ENCODE results near the gene FDCSP. TPM values are rescaled to one million over a fixed set of nuclear protein-coding genes. Genes with fewer than 3 reads are reported as not detected.

FDCSP gene
- total RNA-seq, 3 donors from 2014 or later (not counting 1 experiment from before 2014, with no cell fraction given) = not detected

DNA sequence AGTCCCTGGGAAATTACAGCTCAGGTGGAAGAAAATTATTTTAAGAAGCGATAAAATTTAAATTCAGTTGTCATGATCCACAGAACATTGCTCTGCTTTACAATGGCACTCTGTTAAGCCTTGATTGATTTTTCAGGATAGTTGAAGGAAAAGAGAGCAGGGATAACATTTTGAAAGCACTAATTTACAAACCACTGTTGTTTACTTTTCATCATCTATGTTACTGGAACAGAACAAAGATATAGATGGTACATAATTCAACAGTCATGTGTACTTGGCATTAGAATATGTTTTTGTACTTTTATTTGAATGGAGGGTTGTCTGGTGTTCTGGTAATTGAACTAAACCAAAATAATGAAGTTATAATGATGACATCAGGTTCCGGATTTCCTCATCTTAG is 33.0 kb upstream of the FDCSP start:
- Histone ChIP-seq H3K4me3 (ENCODE audit: low read length) (no peak overlapping the region), H3K27ac (ENCODE audit: low read length) (no peak overlapping the region), H3K27me3 (ENCODE audit: control insufficient read depth, insufficient read depth, low read length) (no peaks in the 10 kb centered on the region), H3K4me1 (ENCODE audit: control insufficient read depth, insufficient read depth, low read length) (no peaks in the 10 kb centered on the region), H3K9me3 (ENCODE audit: control insufficient read depth, insufficient read depth, low read length) (no peaks in the 10 kb centered on the region), H3K36me3 (ENCODE audit: control insufficient read depth, insufficient read depth, low read length) (no peaks in the 10 kb centered on the region)
- no peak for ATAC-seq
- 89% methylated on average over 1 of the region's 2 CpGs for WGBS (ENCODE audit: insufficient coverage)
- no peaks in the 10 kb centered on the region for H3K27me3 Mint-ChIP-seq (ENCODE audit: low read depth in 2 of 2)
- H3K9me3 Mint-ChIP-seq = no peaks in the 10 kb centered on the region
- intact Hi-C loops (cut with micrococcal nuclease) = no loop called here
- no peaks in the 10 kb centered on the region for H3K4me1 Mint-ChIP-seq
- no peak overlapping the region for H3K27ac Mint-ChIP-seq
- TF ChIP-seq, protein P1, sequence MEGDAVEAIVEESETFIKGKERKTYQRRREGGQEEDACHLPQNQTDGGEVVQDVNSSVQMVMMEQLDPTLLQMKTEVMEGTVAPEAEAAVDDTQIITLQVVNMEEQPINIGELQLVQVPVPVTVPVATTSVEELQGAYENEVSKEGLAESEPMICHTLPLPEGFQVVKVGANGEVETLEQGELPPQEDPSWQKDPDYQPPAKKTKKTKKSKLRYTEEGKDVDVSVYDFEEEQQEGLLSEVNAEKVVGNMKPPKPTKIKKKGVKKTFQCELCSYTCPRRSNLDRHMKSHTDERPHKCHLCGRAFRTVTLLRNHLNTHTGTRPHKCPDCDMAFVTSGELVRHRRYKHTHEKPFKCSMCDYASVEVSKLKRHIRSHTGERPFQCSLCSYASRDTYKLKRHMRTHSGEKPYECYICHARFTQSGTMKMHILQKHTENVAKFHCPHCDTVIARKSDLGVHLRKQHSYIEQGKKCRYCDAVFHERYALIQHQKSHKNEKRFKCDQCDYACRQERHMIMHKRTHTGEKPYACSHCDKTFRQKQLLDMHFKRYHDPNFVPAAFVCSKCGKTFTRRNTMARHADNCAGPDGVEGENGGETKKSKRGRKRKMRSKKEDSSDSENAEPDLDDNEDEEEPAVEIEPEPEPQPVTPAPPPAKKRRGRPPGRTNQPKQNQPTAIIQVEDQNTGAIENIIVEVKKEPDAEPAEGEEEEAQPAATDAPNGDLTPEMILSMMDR (IDR thresholded peaks at IDR 0.05) = no peak
- no peaks in the 10 kb centered on the region for H3K36me3 Mint-ChIP-seq
- H3K4me3 Mint-ChIP-seq = no peak overlapping the region
- DNase-seq = no peak

DNA sequence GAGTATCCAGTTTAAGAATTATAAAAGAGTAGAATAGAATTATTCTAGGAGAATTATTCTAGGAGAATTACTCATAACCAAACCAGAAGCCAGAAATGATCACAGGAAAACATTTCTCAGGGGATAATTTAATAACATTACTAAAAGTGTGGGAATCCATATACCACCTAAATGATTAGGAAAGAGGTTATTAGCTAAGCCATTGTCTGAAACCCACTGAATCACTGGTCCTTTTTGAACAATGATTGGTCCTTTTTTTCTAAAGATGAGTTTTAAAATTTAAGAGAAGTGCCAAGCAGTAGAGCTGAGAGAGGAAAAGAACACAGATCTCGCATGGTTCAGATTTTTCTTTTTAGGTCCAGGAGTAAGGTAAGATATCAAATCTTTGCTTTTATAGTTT is 30.5 kb upstream of the FDCSP start, which contains the start of gene ODAM:
ODAM (plus strand) TSS at position 301 of the 400 bp plus-strand sequence. CDS start 819 bp downstream, outside the sequence.
- no peaks in the 10 kb centered on the region for H3K4me1 Mint-ChIP-seq
- H3K36me3 ChIP-seq (ENCODE audit: control insufficient read depth, insufficient read depth, low read length) = no peaks in the 10 kb centered on the region
- H3K27ac Mint-ChIP-seq = no peak within 1 kb of the TSS
- H3K4me3 ChIP-seq (ENCODE audit: low read length) = no peak within 1 kb of the TSS
- no peaks in the 10 kb centered on the region for H3K36me3 Mint-ChIP-seq
- no peaks in the 10 kb centered on the region for H3K9me3 Mint-ChIP-seq
- no peaks in the 10 kb centered on the region for H3K27me3 ChIP-seq (ENCODE audit: control insufficient read depth, insufficient read depth, low read length)
- H3K4me3 Mint-ChIP-seq = no peak within 1 kb of the TSS
- 73% methylated on average over 1 of the region's 1 CpG for WGBS (ENCODE audit: insufficient coverage)
- TF ChIP-seq, protein P1 (IDR thresholded peaks at IDR 0.05) = no peak
- H3K27ac ChIP-seq (ENCODE audit: low read length) = no peak within 1 kb of the TSS
- DNase-seq = no peak
- H3K4me1 ChIP-seq (ENCODE audit: control insufficient read depth, insufficient read depth, low read length) = no peaks in the 10 kb centered on the region
- H3K9me3 ChIP-seq (ENCODE audit: control insufficient read depth, insufficient read depth, low read length) = no peaks in the 10 kb centered on the region
- H3K27me3 Mint-ChIP-seq (ENCODE audit: low read depth in 2 of 2) = no peaks in the 10 kb centered on the region
- ATAC-seq = no peak
- intact Hi-C loops (cut with micrococcal nuclease) = no loop called here

DNA sequence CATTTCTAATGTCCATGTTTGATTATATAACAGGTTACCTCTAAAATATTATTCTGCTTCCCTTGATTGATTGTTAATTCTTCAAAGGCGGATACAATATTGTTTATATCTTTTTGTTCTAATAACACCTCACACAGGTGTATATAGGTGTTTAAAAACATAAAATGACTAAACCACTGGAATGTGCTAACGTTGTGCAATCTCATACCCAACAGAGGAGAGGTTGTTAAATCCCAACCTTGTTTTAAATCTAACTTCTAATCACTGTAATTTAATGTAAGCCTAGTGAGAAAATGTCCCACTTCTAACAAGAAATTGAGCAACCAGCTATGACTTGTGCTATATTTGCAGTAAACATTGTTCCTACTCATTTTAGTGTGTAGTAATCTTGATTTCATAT is 29.1 kb upstream of the FDCSP start:
- H3K36me3 ChIP-seq (ENCODE audit: control insufficient read depth, insufficient read depth, low read length) = no peaks in the 10 kb centered on the region
- H3K27ac Mint-ChIP-seq = no peak overlapping the region
- no peaks in the 10 kb centered on the region for H3K4me1 ChIP-seq (ENCODE audit: control insufficient read depth, insufficient read depth, low read length)
- H3K27me3 Mint-ChIP-seq (ENCODE audit: low read depth in 2 of 2) = no peaks in the 10 kb centered on the region
- H3K4me3 ChIP-seq (ENCODE audit: low read length) = no peak overlapping the region
- H3K9me3 Mint-ChIP-seq = no peaks in the 10 kb centered on the region
- H3K9me3 ChIP-seq (ENCODE audit: control insufficient read depth, insufficient read depth, low read length) = no peaks in the 10 kb centered on the region
- no peaks in the 10 kb centered on the region for H3K4me1 Mint-ChIP-seq
- H3K27ac ChIP-seq (ENCODE audit: low read length) = no peak overlapping the region
- no peaks in the 10 kb centered on the region for H3K36me3 Mint-ChIP-seq
- DNase-seq (no peak), ATAC-seq (no peak)
- H3K27me3 ChIP-seq (ENCODE audit: control insufficient read depth, insufficient read depth, low read length) = no peaks in the 10 kb centered on the region
- no CpG with 5 or more reads among the region's 2 CpGs for WGBS (ENCODE audit: insufficient coverage)
- TF ChIP-seq, protein P1 (IDR thresholded peaks at IDR 0.05) = no peak
- H3K4me3 Mint-ChIP-seq = no peak overlapping the region
- intact Hi-C loops (cut with micrococcal nuclease) = no loop called here

DNA sequence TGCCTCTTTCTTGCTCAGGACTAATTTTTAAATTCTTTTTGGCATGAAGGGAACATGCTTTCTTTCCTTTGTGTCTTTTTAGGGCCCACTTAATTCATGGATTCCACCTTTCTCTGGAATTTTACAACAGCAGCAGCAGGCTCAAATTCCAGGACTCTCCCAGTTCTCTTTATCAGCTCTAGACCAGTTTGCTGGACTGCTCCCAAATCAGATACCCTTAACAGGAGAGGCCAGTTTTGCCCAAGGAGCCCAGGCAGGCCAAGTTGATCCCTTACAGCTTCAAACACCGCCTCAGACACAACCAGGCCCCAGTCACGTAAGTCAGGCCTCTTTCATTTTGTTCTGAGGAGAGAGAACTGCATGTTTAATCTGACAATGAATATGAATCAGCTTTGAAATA is 28.1 kb upstream of the FDCSP start:
- no peaks in the 10 kb centered on the region for H3K4me1 Mint-ChIP-seq
- no CpG with 5 or more reads among the region's 2 CpGs for WGBS (ENCODE audit: insufficient coverage)
- no peaks in the 10 kb centered on the region for H3K36me3 ChIP-seq (ENCODE audit: control insufficient read depth, insufficient read depth, low read length)
- H3K27me3 Mint-ChIP-seq (ENCODE audit: low read depth in 2 of 2) = no peaks in the 10 kb centered on the region
- ATAC-seq = no peak
- no peak overlapping the region for H3K27ac ChIP-seq (ENCODE audit: low read length)
- no peak overlapping the region for H3K4me3 Mint-ChIP-seq
- H3K27ac Mint-ChIP-seq = no peak overlapping the region
- no peaks in the 10 kb centered on the region for H3K4me1 ChIP-seq (ENCODE audit: control insufficient read depth, insufficient read depth, low read length)
- TF ChIP-seq, protein P1 (IDR thresholded peaks at IDR 0.05) = no peak
- no peaks in the 10 kb centered on the region for H3K27me3 ChIP-seq (ENCODE audit: control insufficient read depth, insufficient read depth, low read length)
- H3K9me3 ChIP-seq (ENCODE audit: control insufficient read depth, insufficient read depth, low read length) = no peaks in the 10 kb centered on the region
- H3K9me3 Mint-ChIP-seq = no peaks in the 10 kb centered on the region
- no peak for DNase-seq
- no peaks in the 10 kb centered on the region for H3K36me3 Mint-ChIP-seq
- intact Hi-C loops (cut with micrococcal nuclease) = no loop called here
- H3K4me3 ChIP-seq (ENCODE audit: low read length) = no peak overlapping the region
